Posterior cingulate gyrus (tissue), 11 donors: ENCODE measurements around the gene COMMD8.
"Not testable (repeated sequence)": the region's sequence is repeated elsewhere in the genome, so short reads cannot be mapped to it uniquely, and the experiment has no call there.

Experiments used
- DNase-seq, 10 donors: peaks; one replicate each; pipeline versions ENCODE4 v3.0.0 to v3.0.0-alpha.2; 2020 to 2021; ENCODE audit warnings: mixed read lengths in 3 of 10
- intact Hi-C: fragments of 100-400 bp; cut with DNase I; formaldehyde crosslinking; loops from one replicate; pipeline ENCODE4 v1.15.1; 2023

Gene COMMD8

GRCh38 chr4:47463235-47463956 lies at the start of gene COMMD8:
Gene COMMD8, minus strand, starts transcription at chr4:47463702. Its CDS starts 51 bp downstream, at chr4:47463651.
- peak; percentile 94 to 99 (median 96) for DNase-seq
- intact Hi-C loops, result loop anchor here (1.0 to 5.0 kb wide), 2 partner anchors 22 to 99 kb away; partner anchors contain the start of gene ATP10D

DNA sequence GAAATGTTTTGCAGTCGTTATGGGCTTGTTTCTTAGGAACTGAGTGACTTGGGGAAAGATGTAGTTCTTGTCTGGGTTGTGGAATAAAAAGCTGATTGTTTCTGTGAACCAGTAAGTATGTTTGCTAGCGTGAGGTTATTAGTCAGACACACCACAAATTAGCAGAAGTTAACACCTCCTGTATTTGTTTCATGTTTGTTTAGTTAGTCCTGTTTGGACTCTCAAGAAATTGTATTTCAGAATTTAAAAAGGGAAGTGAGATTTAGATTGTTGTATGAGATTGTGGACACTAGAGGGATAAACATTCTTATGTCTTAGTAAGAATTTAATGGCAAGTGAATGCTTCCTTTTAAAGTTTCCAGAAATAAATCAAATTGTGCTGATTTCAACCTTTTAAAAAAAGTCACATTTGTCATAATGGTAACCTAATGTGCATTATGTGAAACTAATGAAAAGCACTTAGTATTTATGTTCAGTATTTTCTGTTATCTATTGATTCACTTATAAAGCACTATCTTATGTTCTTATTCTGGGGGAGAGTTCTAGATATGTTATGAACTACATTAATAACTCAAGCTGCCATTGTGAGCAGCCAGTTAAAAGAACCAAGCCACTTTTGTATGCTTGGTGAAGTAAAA lies 47.1 kb upstream of the COMMD8 start:
- no peak for DNase-seq
- intact Hi-C loops, result no loop called here

- no peak for DNase-seq
- intact Hi-C loops, result no loop called here
These were observed 42.2 kb upstream of the COMMD8 start for GRCh38 chr4:47505666-47506065.

DNA sequence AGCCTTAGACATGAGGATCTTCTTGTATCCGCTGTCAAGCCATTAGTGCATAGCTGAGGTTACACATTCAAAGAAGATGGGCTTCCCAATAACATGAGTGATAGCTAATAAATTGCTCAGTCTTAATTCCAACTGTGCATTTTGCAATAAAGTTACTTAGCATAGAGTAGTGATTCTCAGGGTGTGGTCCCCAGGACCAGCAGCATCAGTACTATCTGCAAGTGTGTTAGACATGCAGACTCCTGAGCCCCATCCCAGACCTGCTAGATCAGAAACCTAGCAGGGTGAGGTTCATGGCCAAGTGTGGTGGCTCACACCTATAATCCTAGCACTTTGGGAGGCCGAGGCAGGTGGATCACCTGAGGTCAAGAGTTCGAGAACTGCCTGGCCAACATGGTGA lies 41.6 kb upstream of the COMMD8 start:
- DNase-seq, result no peak

GRCh38 chr4:47500776-47501175 lies 37.3 kb upstream of the COMMD8 start:
- intact Hi-C loops, result no loop called here
- DNase-seq, result no peak

More for the DNA sequence above, 41.6 kb upstream of the COMMD8 start:
- intact Hi-C loops, result no loop called here

DNA sequence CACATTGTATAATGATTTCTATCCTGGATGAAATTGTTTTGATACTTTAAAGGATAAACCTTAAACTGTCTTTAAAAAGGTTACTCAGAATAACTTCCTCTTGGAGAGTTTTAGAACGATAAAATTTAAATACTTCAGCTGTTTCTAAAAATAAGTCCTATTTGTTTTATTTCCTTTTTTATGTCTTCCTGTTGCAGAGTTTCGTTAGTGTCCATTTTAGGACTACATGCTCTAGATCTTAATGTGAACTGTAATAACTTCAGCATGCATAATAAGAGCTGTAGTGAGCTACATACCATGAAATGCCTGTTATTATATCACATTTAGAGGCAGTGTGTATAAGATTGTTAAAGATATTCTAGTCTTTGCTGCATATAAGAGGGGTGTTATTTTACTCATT lies 36.2 kb upstream of the COMMD8 start:
- no peak for DNase-seq
- intact Hi-C loops, result no loop called here

- no peak for DNase-seq
- intact Hi-C loops, result no loop called here
These were observed 35.4 kb upstream of the COMMD8 start for GRCh38 chr4:47498899-47499298.

DNA sequence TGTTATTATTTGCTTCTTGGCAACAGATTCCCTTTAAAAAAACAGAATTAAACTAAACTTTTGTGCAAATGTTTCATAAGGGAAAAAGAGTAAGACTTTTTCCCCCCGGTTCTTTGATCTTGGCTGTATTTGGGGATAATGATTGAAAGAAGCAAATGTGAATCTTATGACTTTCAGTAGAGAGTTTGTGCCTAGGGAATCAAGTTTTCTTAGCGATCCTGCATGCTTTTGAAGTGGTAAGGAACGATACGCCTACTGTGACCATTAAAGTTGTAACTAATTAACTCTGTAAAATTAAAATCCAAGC lies 30.6 kb upstream of the COMMD8 start:
- no peak for DNase-seq
- intact Hi-C loops, result no loop called here

- intact Hi-C loops, result no loop called here
- DNase-seq, result no peak
These were observed 30.0 kb upstream of the COMMD8 start for GRCh38 chr4:47493238-47494123.

- DNase-seq, result peak in 1 of 10 donors; percentile 46
These were observed 27.0 kb upstream of the COMMD8 start for GRCh38 chr4:47490550-47490949.

GRCh38 chr4:47488706-47489105 lies 25.2 kb upstream of the COMMD8 start:
- intact Hi-C loops, result loop anchor here (10.0 kb wide), 1 partner anchor 426 kb away; the partner anchor contains the start of gene NFXL1
- DNase-seq, result no peak

More at GRCh38 chr4:47490550-47490949, 27.0 kb upstream of the COMMD8 start:
- intact Hi-C loops, result no loop called here

- intact Hi-C loops, result loop anchor here (10.0 kb wide), 1 partner anchor 428 kb away; the partner anchor contains the start of gene NFXL1
- not testable (repeated sequence) for DNase-seq
These were observed 23.2 kb upstream of the COMMD8 start for GRCh38 chr4:47486727-47487126.

- intact Hi-C loops, result loop anchor here (10.0 kb wide), 1 partner anchor 429 kb away; the partner anchor contains the start of gene NFXL1
- no peak for DNase-seq
These were observed 22.8 kb upstream of the COMMD8 start for GRCh38 chr4:47486231-47486673.

- intact Hi-C loops, result loop anchor here (1.0 to 10.0 kb wide), 2 partner anchors 22 to 429 kb away; partner anchors contain the start of genes COMMD8 and NFXL1
- no peak for DNase-seq
These were observed 22.3 kb upstream of the COMMD8 start for GRCh38 chr4:47485768-47486167.

GRCh38 chr4:47485047-47485692 lies 21.7 kb upstream of the COMMD8 start, which contains the start of gene ATP10D:
Gene ATP10D, plus strand, starts transcription at chr4:47485275. Its CDS starts 27,266 bp downstream, at chr4:47512541.
- peak; percentile 93 to 99 (median 96) for DNase-seq
- intact Hi-C loops, result loop anchor here (1.0 to 10.0 kb wide), 2 partner anchors 22 to 430 kb away; partner anchors contain the start of genes COMMD8 and NFXL1

DNA sequence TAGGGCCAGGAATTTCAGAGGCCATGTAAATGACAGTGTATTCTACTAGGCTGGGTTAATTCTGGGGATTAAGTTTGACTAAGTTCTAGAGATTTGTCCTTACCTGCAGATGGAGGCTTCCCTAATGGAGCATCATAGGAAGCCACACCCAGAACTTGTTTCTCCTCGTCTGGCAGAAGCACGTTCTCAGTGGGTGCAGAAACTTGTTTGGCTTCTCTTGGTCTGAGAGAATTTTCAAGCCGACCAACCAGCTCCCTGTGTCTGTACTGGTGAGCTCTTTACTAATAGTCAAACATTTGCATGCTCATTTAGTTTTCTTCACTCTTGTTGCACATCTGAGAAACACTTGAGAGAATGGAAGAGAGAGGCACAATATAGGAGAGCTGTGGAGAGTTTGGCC lies 20.7 kb upstream of the COMMD8 start:
- intact Hi-C loops, result loop anchor here (10.0 kb wide), 1 partner anchor 431 kb away; the partner anchor contains the start of gene NFXL1

GRCh38 chr4:47483745-47484144 lies 20.2 kb upstream of the COMMD8 start:
- intact Hi-C loops, result loop anchor here (10.0 kb wide), 1 partner anchor 431 kb away; the partner anchor contains the start of gene NFXL1

More for the DNA sequence above, 20.7 kb upstream of the COMMD8 start:
- no peak for DNase-seq

GRCh38 chr4:47482326-47482725 lies 18.8 kb upstream of the COMMD8 start:
- no peak for DNase-seq
- intact Hi-C loops, result loop anchor here (10.0 kb wide), 1 partner anchor 432 kb away; the partner anchor contains the start of gene NFXL1

More at GRCh38 chr4:47483745-47484144, 20.2 kb upstream of the COMMD8 start:
- no peak for DNase-seq

GRCh38 chr4:47478804-47479203 lies 15.3 kb upstream of the COMMD8 start:
- intact Hi-C loops, result no loop called here
- no peak for DNase-seq

- intact Hi-C loops, result no loop called here
- DNase-seq, result no peak
These were observed 11.9 kb upstream of the COMMD8 start for GRCh38 chr4:47475411-47475810.
